ENCODE data around the gene TAF5L.

Gene TAF5L

GRCh38 chr1:229608590-229608989 is 17.3 kb downstream of the TAF5L start:
- no peaks in the 10 kb centered on the region for H4K20me1 ChIP-seq (ENCODE audit: insufficient read depth)
- H2AFZ ChIP-seq (ENCODE audit: low read depth), result no peak overlapping the region
- H3K4me3 ChIP-seq (IDR thresholded peaks at IDR 0.05; ENCODE audit: insufficient read depth, low read depth, low read length), result no peak overlapping the region
- H3K27ac ChIP-seq, result no peak overlapping the region
- no peaks in the 10 kb centered on the region for H3K79me2 ChIP-seq (ENCODE audit: insufficient read depth, low read depth)
- no peaks in the 10 kb centered on the region for H3K4me1 ChIP-seq (ENCODE audit: low read depth, poor library complexity, severe bottlenecking)
- peaks cover 14% of the 10 kb centered on the region; the same call in 1 of the 2 replicates for H3K36me3 ChIP-seq (ENCODE audit: insufficient read depth)
- H3K4me2 ChIP-seq, result no peak overlapping the region
- no peak overlapping the region for H3K9ac ChIP-seq
- H3K27me3 ChIP-seq (ENCODE audit: insufficient read depth, low read depth), result no peaks in the 10 kb centered on the region
- no peak for TF ChIP-seq CTCF (conservative IDR thresholded peaks at IDR 0.05; ENCODE audit: low read depth, low read length)

DNA sequence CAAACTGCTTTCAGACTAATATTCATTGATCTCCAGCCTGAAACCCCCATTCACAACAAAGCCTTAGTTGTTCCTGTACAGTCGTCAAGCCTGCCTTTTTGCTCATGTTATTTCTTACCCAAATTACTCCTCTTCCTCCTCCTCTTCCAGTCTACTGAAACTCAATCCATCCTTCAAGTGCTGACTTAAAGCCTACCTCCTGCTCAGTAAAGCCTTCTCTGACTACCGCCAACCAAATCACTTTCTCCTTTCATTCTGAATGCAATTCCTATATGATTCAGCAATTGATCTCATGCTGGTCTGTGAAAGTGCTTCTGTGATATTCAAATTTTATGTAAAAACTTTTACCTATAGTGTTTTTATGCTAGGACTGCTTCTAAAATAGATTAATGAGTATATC is 18.6 kb downstream of the TAF5L start:
- Histone ChIP-seq H2AFZ (ENCODE audit: low read depth) (no peak overlapping the region), H3K27me3 (ENCODE audit: insufficient read depth, low read depth) (no peaks in the 10 kb centered on the region), H3K4me1 (ENCODE audit: low read depth, poor library complexity, severe bottlenecking) (no peaks in the 10 kb centered on the region), H3K27ac (no peak overlapping the region), H4K20me1 (ENCODE audit: insufficient read depth) (no peaks in the 10 kb centered on the region), H3K4me2 (no peak overlapping the region), H3K4me3 (IDR thresholded peaks at IDR 0.05; ENCODE audit: insufficient read depth, low read depth, low read length) (no peak overlapping the region), H3K36me3 (ENCODE audit: insufficient read depth) (peaks cover 14% of the 10 kb centered on the region; the same call in 1 of the 2 replicates), H3K9ac (no peak overlapping the region), H3K79me2 (ENCODE audit: insufficient read depth, low read depth) (no peaks in the 10 kb centered on the region)
- no peak for TF ChIP-seq CTCF (conservative IDR thresholded peaks at IDR 0.05; ENCODE audit: low read depth, low read length)

DNA sequence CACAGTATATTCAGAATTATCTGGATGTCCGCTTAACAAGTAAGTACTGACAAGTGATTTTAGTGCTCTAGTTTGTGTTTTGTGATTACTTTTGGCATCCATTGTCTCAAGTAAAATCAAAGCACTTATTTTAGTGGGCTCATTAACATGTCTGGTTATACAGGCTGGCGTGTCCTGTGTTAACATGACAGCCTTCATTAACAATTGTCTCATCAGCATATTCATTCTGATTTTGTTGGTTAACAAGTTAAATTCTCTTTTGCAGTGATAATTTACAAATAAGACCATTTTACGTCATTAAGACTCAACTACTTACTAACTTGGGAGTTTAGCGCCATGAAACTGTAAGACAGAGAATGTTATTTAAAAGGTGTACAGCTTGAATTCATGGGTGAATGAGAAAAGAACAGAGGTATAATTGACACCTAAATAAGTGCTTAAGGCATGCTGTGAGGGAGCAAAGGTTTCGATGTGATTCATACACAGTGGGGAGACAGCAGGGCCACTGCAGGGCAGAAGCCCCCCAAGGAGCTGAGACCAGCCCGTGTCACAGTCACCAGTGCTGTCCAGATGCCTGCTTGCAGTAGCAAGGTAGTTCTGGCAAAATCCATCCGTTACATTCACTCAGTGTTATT is 22.4 kb downstream of the TAF5L start:
- TF ChIP-seq CTCF (conservative IDR thresholded peaks at IDR 0.05; ENCODE audit: low read depth, low read length), result no peak
- Histone ChIP-seq H3K4me2 (no peak overlapping the region), H4K20me1 (ENCODE audit: insufficient read depth) (no peaks in the 10 kb centered on the region), H3K4me1 (ENCODE audit: low read depth, poor library complexity, severe bottlenecking) (no peaks in the 10 kb centered on the region), H3K9ac (no peak overlapping the region), H3K27me3 (ENCODE audit: insufficient read depth, low read depth) (no peaks in the 10 kb centered on the region), H3K4me3 (IDR thresholded peaks at IDR 0.05; ENCODE audit: insufficient read depth, low read depth, low read length) (no peak overlapping the region), H2AFZ (ENCODE audit: low read depth) (no peak overlapping the region), H3K27ac (no peak overlapping the region), H3K36me3 (ENCODE audit: insufficient read depth) (no peaks in the 10 kb centered on the region; the same call in 1 of the 2 replicates), H3K79me2 (ENCODE audit: insufficient read depth, low read depth) (peaks cover 6% of the 10 kb centered on the region; the same call in 1 of the 2 replicates)

GRCh38 chr1:229600229-229600628 is 25.7 kb downstream of the TAF5L start:
- no peak overlapping the region for H3K4me2 ChIP-seq
- H3K4me1 ChIP-seq (ENCODE audit: low read depth, poor library complexity, severe bottlenecking), result no peaks in the 10 kb centered on the region
- no peak overlapping the region for H2AFZ ChIP-seq (ENCODE audit: low read depth)
- no peaks in the 10 kb centered on the region for H3K27me3 ChIP-seq (ENCODE audit: insufficient read depth, low read depth)
- no peak overlapping the region for H3K4me3 ChIP-seq (IDR thresholded peaks at IDR 0.05; ENCODE audit: insufficient read depth, low read depth, low read length)
- no peaks in the 10 kb centered on the region for H4K20me1 ChIP-seq (ENCODE audit: insufficient read depth)
- H3K27ac ChIP-seq, result no peak overlapping the region
- H3K36me3 ChIP-seq (ENCODE audit: insufficient read depth), result no peaks in the 10 kb centered on the region
- peaks cover 6% of the 10 kb centered on the region; the same call in 1 of the 2 replicates for H3K79me2 ChIP-seq (ENCODE audit: insufficient read depth, low read depth)
- no peak for TF ChIP-seq CTCF (conservative IDR thresholded peaks at IDR 0.05; ENCODE audit: low read depth, low read length)
- H3K9ac ChIP-seq, result no peak overlapping the region
